Uterus (tissue), 4 donors: ENCODE results near the gene TOR3A. TPM values are rescaled to one million over a fixed set of nuclear protein-coding genes. Genes with fewer than 3 reads are reported as not detected.
"Not testable (repeated sequence)": the region's sequence is repeated elsewhere in the genome, so short reads cannot be mapped to it uniquely, and the experiment has no call there.

Source experiments
- DNase-seq, 2 donors: peaks; one replicate each; pipeline ENCODE4 v3.0.0-alpha.2; 2019 to 2020
- H3K27ac ChIP-seq, 2 donors: fragments of 200-600 bp; sonication (generic); 1 replicate in 1 of 2; 2 replicates in 1 of 2; pipeline ENCODE4 v1.5.1; 2016 to 2018
- H3K27me3 ChIP-seq, 2 donors: fragments of 200-600 bp; sonication (generic); one replicate each; pipeline ENCODE4 v1.5.1; 2018 to 2019; ENCODE audit warnings: control low read depth in 1 of 2
- H3K36me3 ChIP-seq, 2 donors: fragments of 200-600 bp; sonication (generic); one replicate each; pipeline ENCODE4 v1.5.1; 2019; ENCODE audit warnings: control low read depth in 1 of 2
- H3K4me1 ChIP-seq, 2 donors: fragments of 200-600 bp; sonication (generic); one replicate each; pipeline ENCODE4 v1.5.1; 2018 to 2019; ENCODE audit warnings: control low read depth in 1 of 2
- H3K4me3 ChIP-seq, 2 donors: fragments of 200-600 bp; sonication (generic); 1 replicate in 1 of 2; 2 replicates in 1 of 2; pipeline ENCODE4 v1.5.1; 2018 to 2019; ENCODE audit warnings: mild to moderate bottlenecking in 1 of 2
- H3K9me3 ChIP-seq, 2 donors: fragments of 200-600 bp; sonication (generic); one replicate each; pipeline ENCODE4 v1.5.1; 2019; ENCODE audit warnings: control low read depth in 1 of 2
- POLR2A ChIP-seq, 2 donors: fragments of 450-650 bp; IDR thresholded peaks; one replicate each; pipeline ENCODE4 v1.6.1; 2016; ENCODE audit warnings: antibody characterized with exemption in 2 of 2, mild to moderate bottlenecking in 1 of 2, moderate library complexity in 1 of 2
- intact Hi-C: fragments of 100-400 bp; cut with DNase I; formaldehyde crosslinking; loops from one replicate; pipeline ENCODE4 v1.15.1; 2023; ENCODE audit warnings: low total_unique reads
- total RNA-seq, 4 donors: library from RNA; depleted of rRNA in 3 of 4; stranded (reverse); fragments of >200 nt in 3 of 4; gene quantifications; one replicate each; pipeline versions ENCODE4 v1.1.0 to v1.2.4, GENCODE V29; 2014 to 2023
- TF ChIP-seq, protein P1 (sequence below), 4 experiments: fragments of 200-600 bp in 2 of 4; fragments of 450-650 bp in 2 of 4; sonication (generic) in 2 of 4; IDR thresholded peaks; one replicate each; pipeline ENCODE4 v1.5.1; 2016 to 2019; ENCODE audit warnings: antibody characterized with exemption in 4 of 4, mild to moderate bottlenecking in 2 of 4, moderate library complexity in 1 of 4
- donor health status: DM: yes; HTN: yes; CAD: no.

Gene TOR3A
- total RNA-seq, 4 donors from 2014 or later = 5.9 to 43.3 (median 13.7) TPM

DNA sequence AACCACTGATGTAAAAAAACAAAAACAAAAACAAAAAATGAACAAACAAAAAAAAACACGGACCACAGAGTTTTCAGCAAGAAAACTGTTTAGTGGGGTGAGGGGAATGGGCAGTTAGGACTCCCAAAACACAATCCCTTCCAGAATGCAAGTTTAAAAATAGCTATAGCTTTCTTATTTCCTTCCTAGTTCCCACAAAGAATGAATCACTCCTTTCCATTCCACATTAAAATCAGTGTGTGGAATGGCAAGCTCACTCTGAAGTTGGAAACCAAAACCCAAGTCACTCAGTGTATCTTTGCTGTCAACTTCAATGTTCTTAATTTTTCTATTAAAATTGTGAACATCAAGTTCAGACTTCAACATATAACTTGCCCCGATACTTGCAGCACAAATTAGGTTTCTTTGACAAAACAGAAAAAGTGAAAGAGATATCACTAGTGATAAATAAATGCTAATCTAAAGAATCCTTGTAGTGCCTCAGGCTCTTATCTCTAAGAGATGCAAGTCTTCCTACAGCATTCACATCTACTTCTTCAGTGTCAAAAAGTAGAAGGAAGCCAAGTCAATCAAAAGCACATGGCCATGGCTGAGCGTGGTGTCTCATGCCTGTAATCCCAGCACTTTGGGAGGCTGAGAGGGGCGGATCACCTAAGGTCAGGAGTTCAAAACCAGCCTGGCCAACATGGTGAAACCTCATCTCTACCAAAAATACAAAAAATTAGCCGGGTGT is 45.5 kb downstream of the TOR3A start:
- Histone ChIP-seq H3K27ac (peak overlapping the region in 1 of 2 donors; percentile 19), H3K36me3 (no peaks in the 10 kb centered on the region), H3K27me3 (no peaks in the 10 kb centered on the region), H3K4me1 (no peaks in the 10 kb centered on the region), H3K4me3 (no peak overlapping the region), H3K9me3 (no peaks in the 10 kb centered on the region)
- no peak for TF ChIP-seq POLR2A (IDR thresholded peaks at IDR 0.05)
- TF ChIP-seq, protein P1, sequence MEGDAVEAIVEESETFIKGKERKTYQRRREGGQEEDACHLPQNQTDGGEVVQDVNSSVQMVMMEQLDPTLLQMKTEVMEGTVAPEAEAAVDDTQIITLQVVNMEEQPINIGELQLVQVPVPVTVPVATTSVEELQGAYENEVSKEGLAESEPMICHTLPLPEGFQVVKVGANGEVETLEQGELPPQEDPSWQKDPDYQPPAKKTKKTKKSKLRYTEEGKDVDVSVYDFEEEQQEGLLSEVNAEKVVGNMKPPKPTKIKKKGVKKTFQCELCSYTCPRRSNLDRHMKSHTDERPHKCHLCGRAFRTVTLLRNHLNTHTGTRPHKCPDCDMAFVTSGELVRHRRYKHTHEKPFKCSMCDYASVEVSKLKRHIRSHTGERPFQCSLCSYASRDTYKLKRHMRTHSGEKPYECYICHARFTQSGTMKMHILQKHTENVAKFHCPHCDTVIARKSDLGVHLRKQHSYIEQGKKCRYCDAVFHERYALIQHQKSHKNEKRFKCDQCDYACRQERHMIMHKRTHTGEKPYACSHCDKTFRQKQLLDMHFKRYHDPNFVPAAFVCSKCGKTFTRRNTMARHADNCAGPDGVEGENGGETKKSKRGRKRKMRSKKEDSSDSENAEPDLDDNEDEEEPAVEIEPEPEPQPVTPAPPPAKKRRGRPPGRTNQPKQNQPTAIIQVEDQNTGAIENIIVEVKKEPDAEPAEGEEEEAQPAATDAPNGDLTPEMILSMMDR (IDR thresholded peaks at IDR 0.05) = no peak
- DNase-seq = no peak
- intact Hi-C loops = no loop called here

DNA sequence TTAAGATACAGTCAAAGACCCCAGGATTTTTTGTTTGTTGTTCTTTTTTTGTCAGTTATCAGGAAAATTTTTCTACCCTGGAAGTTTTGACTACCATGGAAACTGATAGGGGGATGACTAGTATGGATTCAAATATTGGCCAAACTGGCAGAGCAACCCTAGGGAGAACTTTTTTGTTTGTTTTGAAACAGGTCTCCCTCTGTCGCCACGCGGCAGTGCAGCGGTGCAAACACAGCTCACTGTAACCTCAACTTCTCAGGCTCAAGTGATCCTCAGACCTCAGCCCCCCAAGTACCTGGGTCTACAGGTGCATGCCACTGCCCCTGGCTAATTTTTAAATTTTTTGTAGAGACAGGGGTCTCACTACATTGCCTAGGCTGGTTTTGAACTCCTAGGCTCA is 46.6 kb downstream of the TOR3A start:
- intact Hi-C loops = no loop called here
- no peak for DNase-seq
- Histone ChIP-seq H3K27ac (peak overlapping the region in 1 of 2 donors; percentile 67), H3K9me3 (no peaks in the 10 kb centered on the region), H3K27me3 (no peaks in the 10 kb centered on the region), H3K4me3 (no peak overlapping the region), H3K36me3 (no peaks in the 10 kb centered on the region), H3K4me1 (no peaks in the 10 kb centered on the region)
- TF ChIP-seq, protein P1 (IDR thresholded peaks at IDR 0.05) = no peak
- no peak for TF ChIP-seq POLR2A (IDR thresholded peaks at IDR 0.05)

DNA sequence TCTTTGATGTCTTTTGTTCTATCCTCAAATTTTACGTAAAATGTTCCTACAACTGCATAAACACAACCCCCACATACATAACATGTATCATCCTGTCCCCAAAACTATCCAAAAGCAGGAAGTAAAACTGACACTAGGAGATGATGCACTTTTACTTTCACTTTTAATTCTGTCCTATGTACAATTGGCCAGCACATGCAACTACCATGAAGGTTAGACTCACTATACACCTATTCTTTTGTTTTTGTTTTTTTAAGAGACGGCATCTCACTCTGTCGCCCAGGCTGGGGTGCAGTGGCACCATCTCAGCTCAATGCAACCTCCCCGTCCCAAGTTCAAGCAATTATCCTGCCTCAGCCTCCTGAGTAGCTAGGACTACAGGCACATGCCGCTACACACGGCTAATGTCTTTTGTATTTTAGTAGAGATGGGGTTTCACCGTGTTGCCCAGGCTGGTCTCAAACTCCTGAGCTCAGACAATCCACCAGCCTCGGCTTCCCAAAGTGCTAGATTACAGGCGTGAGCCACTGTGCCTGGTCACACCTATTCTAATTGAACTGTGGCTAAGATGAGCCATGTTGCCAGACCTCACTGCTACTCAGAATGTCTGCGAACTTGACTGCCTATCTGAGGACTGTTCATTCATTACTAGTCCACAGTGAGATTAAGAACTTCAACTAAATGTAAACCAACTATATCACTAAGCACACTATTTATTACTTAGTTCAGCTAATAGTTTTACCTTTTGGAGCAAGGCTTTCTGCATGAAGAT is 48.0 kb downstream of the TOR3A start:
- Histone ChIP-seq H3K4me1 (no peaks in the 10 kb centered on the region), H3K27me3 (no peaks in the 10 kb centered on the region), H3K36me3 (no peaks in the 10 kb centered on the region), H3K4me3 (peak overlapping the region in 1 of 2 donors; percentile 14), H3K9me3 (no peaks in the 10 kb centered on the region), H3K27ac (peak overlapping the region; percentile 53 to 67)
- DNase-seq = no peak
- intact Hi-C loops = no loop called here
- no peak for TF ChIP-seq POLR2A (IDR thresholded peaks at IDR 0.05)
- TF ChIP-seq, protein P1 (IDR thresholded peaks at IDR 0.05) = no peak

DNA sequence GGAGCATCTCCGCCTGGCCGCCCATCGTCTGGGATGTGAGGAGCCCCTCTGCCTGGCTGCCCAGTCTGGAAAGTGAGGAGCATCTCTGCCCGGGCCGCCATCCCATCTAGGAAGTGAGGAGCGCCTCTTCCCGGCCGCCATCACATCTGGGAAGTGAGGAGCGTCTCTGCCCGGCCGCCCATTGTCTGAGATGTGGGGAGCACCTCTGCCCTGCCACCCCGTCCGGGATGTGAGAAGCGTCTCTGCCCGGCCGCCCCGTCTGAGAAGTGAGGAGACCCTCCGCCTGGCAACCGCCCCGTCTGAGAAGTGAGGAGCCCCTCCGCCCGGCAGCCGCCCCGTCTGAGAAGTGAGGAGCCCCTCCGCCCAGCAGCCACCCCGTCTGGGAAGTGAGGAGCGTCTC is 53.3 kb downstream of the TOR3A start:
- H3K9me3 ChIP-seq, H3K36me3 ChIP-seq, H3K27ac ChIP-seq, DNase-seq, H3K27me3 ChIP-seq, intact Hi-C loops, H3K4me3 ChIP-seq, H3K4me1 ChIP-seq: not testable (repeated sequence)

DNA sequence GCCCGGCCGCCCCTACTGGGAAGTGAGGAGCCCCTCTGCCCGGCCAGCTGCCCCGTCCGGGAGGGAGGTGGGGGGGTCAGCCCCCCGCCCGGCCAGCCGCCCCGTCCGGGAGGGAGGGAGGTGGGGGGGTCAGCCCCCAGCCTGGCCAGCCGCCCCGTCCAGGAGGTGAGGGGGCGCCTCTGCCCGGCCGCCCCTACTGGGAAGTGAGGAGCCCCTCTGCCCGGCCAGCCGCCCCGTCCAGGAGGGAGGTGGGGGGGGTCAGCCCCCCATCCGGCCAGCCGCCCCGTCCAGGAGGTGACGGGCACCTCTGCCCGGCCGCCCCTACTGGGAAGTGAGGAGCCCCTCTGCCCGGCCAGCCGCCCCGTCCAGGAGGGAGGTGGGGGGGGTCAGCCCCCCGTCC is 53.8 kb downstream of the TOR3A start:
- DNase-seq, H3K27me3 ChIP-seq, H3K27ac ChIP-seq, intact Hi-C loops, H3K36me3 ChIP-seq, H3K9me3 ChIP-seq, H3K4me1 ChIP-seq, H3K4me3 ChIP-seq: not testable (repeated sequence)

DNA sequence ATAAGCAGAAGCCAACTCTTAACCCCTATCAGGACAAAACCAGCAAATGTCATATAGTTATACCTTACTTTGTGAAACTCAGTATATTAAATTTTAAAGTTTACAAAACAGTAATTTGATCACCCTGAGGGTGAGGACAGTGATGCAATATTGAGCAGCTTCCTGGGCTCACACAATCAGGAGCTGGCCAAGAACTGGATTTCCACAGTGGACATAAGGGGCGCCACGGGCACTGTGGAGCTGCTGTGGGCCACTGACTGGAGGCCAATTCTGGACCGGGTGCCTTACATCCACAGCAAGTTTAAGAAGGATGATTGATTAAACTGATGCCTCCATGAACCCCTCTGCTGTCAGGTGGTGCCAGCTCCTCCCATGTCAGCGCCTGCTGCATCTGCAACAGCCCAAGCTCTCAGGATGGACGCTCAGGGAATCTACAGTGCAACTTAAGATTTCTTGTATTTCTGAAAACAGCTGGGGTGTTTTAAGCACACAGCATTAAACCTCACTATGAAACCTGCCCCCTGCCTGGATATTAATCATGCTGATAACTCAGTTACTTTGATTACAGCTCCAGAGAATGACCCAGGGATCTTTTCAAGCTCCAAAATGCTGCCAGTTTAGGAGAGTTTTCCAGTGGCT is 55.9 kb downstream of the TOR3A start:
- Histone ChIP-seq H3K27me3 (no peaks in the 10 kb centered on the region), H3K27ac (no peak overlapping the region), H3K9me3 (no peaks in the 10 kb centered on the region), H3K4me3 (no peak overlapping the region), H3K4me1 (no peaks in the 10 kb centered on the region), H3K36me3 (no peaks in the 10 kb centered on the region)
- intact Hi-C loops = no loop called here
- TF ChIP-seq, protein P1 (IDR thresholded peaks at IDR 0.05) = no peak
- no peak for TF ChIP-seq POLR2A (IDR thresholded peaks at IDR 0.05)
- DNase-seq = no peak

DNA sequence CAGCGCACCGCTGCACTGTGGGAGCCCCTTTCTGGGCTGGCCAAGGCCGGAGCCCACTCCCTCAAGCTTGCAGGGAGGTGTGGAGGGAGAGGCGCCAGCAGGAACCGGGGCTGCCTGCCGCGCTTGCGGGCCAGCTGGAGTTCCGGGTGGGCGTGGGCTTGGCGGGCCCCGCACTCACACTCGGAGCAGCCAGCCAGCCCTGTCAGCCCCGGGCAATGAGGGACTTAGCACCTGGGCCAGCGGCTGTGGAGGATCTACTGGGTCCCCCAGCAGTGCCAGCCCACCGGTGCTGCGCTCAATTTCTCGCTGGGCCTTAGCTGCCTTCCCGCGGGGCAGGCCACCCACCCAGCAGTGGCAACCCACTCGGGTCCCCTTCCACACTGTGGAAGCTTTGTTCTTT is 56.9 kb downstream of the TOR3A start:
- H3K9me3 ChIP-seq, H3K27ac ChIP-seq, DNase-seq, H3K4me1 ChIP-seq, intact Hi-C loops, H3K27me3 ChIP-seq, H3K4me3 ChIP-seq, H3K36me3 ChIP-seq: not testable (repeated sequence)
